Transverse colon (tissue), 4 donors: ENCODE results near the gene AMIGO3. TPM values are rescaled to one million over a fixed set of nuclear protein-coding genes. Genes with fewer than 3 reads are reported as not detected.

Source experiments
- DNase-seq: peaks from one replicate; pipeline ENCODE4 v3.0.0-alpha.2; 2019
- H3K27ac ChIP-seq, 4 donors: fragments of 200-600 bp; sonication (generic); 2 replicates each; pipeline ENCODE4 v1.5.1; 2016 to 2018; ENCODE audit warnings: inconsistent platforms in 4 of 4
- H3K27me3 ChIP-seq: fragments of 200-600 bp; sonication (generic); 2 replicates; pipeline ENCODE4 v1.5.1; 2017; ENCODE audit warnings: inconsistent platforms
- H3K36me3 ChIP-seq, 4 donors: fragments of 200-600 bp; sonication (generic); 2 replicates each; pipeline ENCODE4 v1.5.1; 2017 to 2019; ENCODE audit warnings: inconsistent platforms in 4 of 4
- H3K4me1 ChIP-seq, 4 donors: fragments of 200-600 bp; sonication (generic); 2 replicates each; pipeline ENCODE4 v1.5.1; 2017 to 2020; ENCODE audit warnings: inconsistent platforms in 4 of 4
- H3K4me3 ChIP-seq, 4 donors: fragments of 200-600 bp; sonication (generic); 1 replicate in 1 of 4; 2 replicates in 3 of 4; pipeline versions ENCODE4 v1.5.1 to v1.6.1; 2017 to 2019; ENCODE audit warnings: inconsistent platforms in 4 of 4
- H3K9me3 ChIP-seq, 2 donors: fragments of 200-600 bp; sonication (generic); 2 replicates each; pipeline ENCODE4 v1.5.1; 2017 to 2019; ENCODE audit warnings: inconsistent platforms in 2 of 2
- CTCF ChIP-seq, 5 experiments: fragments of 200-600 bp in 3 of 5; fragments of 450-650 bp in 2 of 5; sonication (generic) in 3 of 5; IDR thresholded peaks; 1 replicate in 2 of 5; 2 replicates in 3 of 5; pipeline ENCODE4 v1.5.1; 2016 to 2017; ENCODE audit warnings: antibody characterized with exemption in 5 of 5, inconsistent platforms in 3 of 5, mild to moderate bottlenecking in 2 of 5, moderate library complexity in 1 of 5
- EP300 ChIP-seq: sonication (generic); formaldehyde crosslinking; IDR thresholded peaks from one replicate; pipeline ENCODE4 v1.6.1; 2017; ENCODE audit warnings: antibody characterized with exemption, low read depth
- POLR2A ChIP-seq: fragments of 450-650 bp; IDR thresholded peaks from one replicate; pipeline ENCODE4 v1.6.1; 2016; ENCODE audit warnings: antibody characterized with exemption, mild to moderate bottlenecking, moderate library complexity
- POLR2AphosphoS5 ChIP-seq, 3 donors: sonication (generic); formaldehyde crosslinking; IDR thresholded peaks; one replicate each; pipeline ENCODE4 v1.6.1; 2016; ENCODE audit warnings: antibody characterized with exemption in 3 of 3
- WGBS, 2 donors: methylation state at CpG; one replicate each; pipeline ENCODE4 v1.1.5; 2018; ENCODE audit warnings: low coverage in 1 of 2; 5-methylcytosine and 5-hydroxymethylcytosine counted together
- in situ Hi-C, 4 donors: fragments of 200-750 bp; cut with MboI; loops; one replicate each; pipeline versions ENCODE4 v1.15.0 to v1.15.1; 2017; ENCODE audit warnings: low sequenced_read_pairs in 3 of 4, low pct_ligation_motif_present in 1 of 4, low pct_unique_long_range_greater_than_20kb in 1 of 4
- intact Hi-C: fragments of 100-400 bp; cut with DNase I; formaldehyde crosslinking; loops from one replicate; pipeline ENCODE4 v1.15.1; 2023; ENCODE audit warnings: low total_unique reads
- total RNA-seq, 4 donors: library from RNA; depleted of rRNA; stranded (reverse); fragments of >200 nt; gene quantifications; one replicate each; pipeline ENCODE4 v1.1.0, GENCODE V29; 2016

AMIGO3 gene
- total RNA-seq, 4 donors from 2014 or later = 0.68 to 0.79 TPM; not detected in 2

- no peaks in the 10 kb centered on the region for H3K9me3 ChIP-seq
- no peaks in the 10 kb centered on the region for H3K27me3 ChIP-seq
- H3K36me3 ChIP-seq = peaks cover 0 to 21% (median 2%) of the 10 kb centered on the region in 4 donors
- H3K4me1 ChIP-seq = peaks cover 9 to 16% (median 12%) of the 10 kb centered on the region in 4 donors
- peak within 1 kb of the TSS; percentile 91 to 96 (median 92) for H3K27ac ChIP-seq
- H3K4me3 ChIP-seq = peak within 1 kb of the TSS; percentile 60 to 90 (median 88)
- WGBS, 2 donors = 0% methylated on average over 34 of the region's 71 CpGs; no CpG with 5 or more reads in 1 of the 2 donors
- in situ Hi-C loops (loop anchor here in 3 of 4 donors (5.0 to 10.0 kb wide), 3 partner anchors 129 to 139 kb away; no protein-coding TSS in a partner anchor), intact Hi-C loops (loop anchor here (5.0 kb wide), 1 partner anchor 132 kb away; no protein-coding TSS in a partner anchor)
- peak; percentile 98 for DNase-seq
- TF ChIP-seq POLR2AphosphoS5 (IDR thresholded peaks at IDR 0.05) = peak; percentile 74 to 96 (median 91)
- TF ChIP-seq EP300 = no peak
- TF ChIP-seq POLR2A = peak; percentile 93
- TF ChIP-seq CTCF (IDR thresholded peaks at IDR 0.05) = peak in 1 of 5 experiments; percentile 23
Observed at GRCh38 chr3:49673715-49674496, 45.6 kb downstream of the AMIGO3 start, which contains the start of gene APEH. Gene APEH (plus strand): TSS chr3:49674351. CDS start chr3:49674402, 51 bp downstream.

GRCh38 chr3:49673121-49673714, 46.3 kb downstream of the AMIGO3 start:
- TF ChIP-seq CTCF (IDR thresholded peaks at IDR 0.05) = no peak
- no peak for TF ChIP-seq POLR2AphosphoS5 (IDR thresholded peaks at IDR 0.05)
- TF ChIP-seq POLR2A = no peak
- TF ChIP-seq EP300 = no peak
- peaks cover 0 to 14% (median 0%) of the 10 kb centered on the region in 4 donors for H3K36me3 ChIP-seq
- H3K4me1 ChIP-seq = peaks cover 9 to 16% (median 12%) of the 10 kb centered on the region in 4 donors
- WGBS, 2 donors = 13 to 100% methylated on average over 1 to 13 of the region's 17 CpGs
- in situ Hi-C loops (loop anchor here in 3 of 4 donors (5.0 to 10.0 kb wide), 3 partner anchors 128 to 138 kb away; no protein-coding TSS in a partner anchor), intact Hi-C loops (loop anchor here (5.0 kb wide), 1 partner anchor 131 kb away; no protein-coding TSS in a partner anchor)
- H3K9me3 ChIP-seq = no peaks in the 10 kb centered on the region
- DNase-seq = peak; percentile 29
- H3K4me3 ChIP-seq = peak overlapping the region; percentile 60 to 90 (median 88)
- H3K27ac ChIP-seq = peak overlapping the region; percentile 91 to 96 (median 92)
- H3K27me3 ChIP-seq = peaks cover 6% of the 10 kb centered on the region

- no peaks in the 10 kb centered on the region for H3K36me3 ChIP-seq
- H3K4me3 ChIP-seq = no peak overlapping the region
- H3K4me1 ChIP-seq = peaks cover 9 to 16% (median 12%) of the 10 kb centered on the region in 4 donors
- no peak overlapping the region for H3K27ac ChIP-seq
- intact Hi-C loops = loop anchor here (5.0 kb wide), 1 partner anchor 129 kb away; no protein-coding TSS in a partner anchor
- TF ChIP-seq CTCF (IDR thresholded peaks at IDR 0.05) = peak; percentile 79 to 86 (median 81)
- TF ChIP-seq POLR2AphosphoS5 (IDR thresholded peaks at IDR 0.05) = no peak
- peak; percentile 79 for DNase-seq
- in situ Hi-C loops = loop anchor here in 3 of 4 donors (5.0 to 10.0 kb wide), 3 partner anchors 127 to 137 kb away; no protein-coding TSS in a partner anchor
- H3K9me3 ChIP-seq = no peaks in the 10 kb centered on the region
- H3K27me3 ChIP-seq = peaks cover 16% of the 10 kb centered on the region
- 36 to 37% methylated on average over 8 to 11 of the region's 11 CpGs for WGBS, 2 donors
Observed at GRCh38 chr3:49671291-49672288, 47.9 kb downstream of the AMIGO3 start.
